ENCODE measurements around the gene CCNA1. TPM values are rescaled to one million over a fixed set of nuclear protein-coding genes. Genes with fewer than 3 reads are reported as not detected.

The CCNA1 gene
- polyA plus RNA-seq, 1 donor from 2014 or later: 13.8 TPM

GRCh38 chr13:36453516-36453915, 21.2 kb downstream of the CCNA1 start:
- no peak for TF ChIP-seq EZH2 (IDR thresholded peaks at IDR 0.05; ENCODE audit: borderline replicate concordance, insufficient read depth, low read length, poor library complexity, severe bottlenecking)
- no peak for TF ChIP-seq POLR2AphosphoS5 (IDR thresholded peaks at IDR 0.05)
- TF ChIP-seq, protein P1, sequence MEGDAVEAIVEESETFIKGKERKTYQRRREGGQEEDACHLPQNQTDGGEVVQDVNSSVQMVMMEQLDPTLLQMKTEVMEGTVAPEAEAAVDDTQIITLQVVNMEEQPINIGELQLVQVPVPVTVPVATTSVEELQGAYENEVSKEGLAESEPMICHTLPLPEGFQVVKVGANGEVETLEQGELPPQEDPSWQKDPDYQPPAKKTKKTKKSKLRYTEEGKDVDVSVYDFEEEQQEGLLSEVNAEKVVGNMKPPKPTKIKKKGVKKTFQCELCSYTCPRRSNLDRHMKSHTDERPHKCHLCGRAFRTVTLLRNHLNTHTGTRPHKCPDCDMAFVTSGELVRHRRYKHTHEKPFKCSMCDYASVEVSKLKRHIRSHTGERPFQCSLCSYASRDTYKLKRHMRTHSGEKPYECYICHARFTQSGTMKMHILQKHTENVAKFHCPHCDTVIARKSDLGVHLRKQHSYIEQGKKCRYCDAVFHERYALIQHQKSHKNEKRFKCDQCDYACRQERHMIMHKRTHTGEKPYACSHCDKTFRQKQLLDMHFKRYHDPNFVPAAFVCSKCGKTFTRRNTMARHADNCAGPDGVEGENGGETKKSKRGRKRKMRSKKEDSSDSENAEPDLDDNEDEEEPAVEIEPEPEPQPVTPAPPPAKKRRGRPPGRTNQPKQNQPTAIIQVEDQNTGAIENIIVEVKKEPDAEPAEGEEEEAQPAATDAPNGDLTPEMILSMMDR (IDR thresholded peaks at IDR 0.05; ENCODE audit: poor library complexity, severe bottlenecking): peak; percentile 81
- peak; percentile 90 for TF ChIP-seq RAD21 (conservative IDR thresholded peaks at IDR 0.05)
- no peak for TF ChIP-seq TAF1 (IDR thresholded peaks at IDR 0.05; ENCODE audit: low read depth)
- peak; percentile 88 for TF ChIP-seq SMC3 (conservative IDR thresholded peaks at IDR 0.05; ENCODE audit: poor library complexity)
- TF ChIP-seq REST (IDR thresholded peaks at IDR 0.05; ENCODE audit: borderline replicate concordance): no peak
- no peak for TF ChIP-seq MXI1 (conservative IDR thresholded peaks at IDR 0.05; ENCODE audit: poor library complexity, severe bottlenecking)
- Histone ChIP-seq H2AFZ (ENCODE audit: low read depth, low read length) (no peak overlapping the region), H3K9ac (ENCODE audit: low read length) (no peak overlapping the region), H3K27me3 (ENCODE audit: insufficient read depth, low read depth, low read length) (no peaks in the 10 kb centered on the region), H3K79me2 (replicated peaks; ENCODE audit: insufficient read depth, low read length) (no peaks in the 10 kb centered on the region), H4K20me1 (ENCODE audit: insufficient read depth) (no peaks in the 10 kb centered on the region), H3K4me2 (ENCODE audit: low read length) (no peak overlapping the region), H3F3A (ENCODE audit: insufficient read depth, low read length, poor library complexity, severe bottlenecking) (no peaks in the 10 kb centered on the region), H3K4me3 (ENCODE audit: low read length) (no peak overlapping the region), H3K9me3 (ENCODE audit: low read length) (no peaks in the 10 kb centered on the region), H3K36me3 (ENCODE audit: insufficient read depth, low read length) (no peaks in the 10 kb centered on the region), H3K9me2 (ENCODE audit: insufficient read depth, low read length) (no peaks in the 10 kb centered on the region), H3K27ac (ENCODE audit: low read length) (no peak overlapping the region)

GRCh38 chr13:36454121-36454520, 21.8 kb downstream of the CCNA1 start:
- no peak overlapping the region for H2AFZ ChIP-seq (ENCODE audit: low read depth, low read length)
- H3K27me3 ChIP-seq (ENCODE audit: insufficient read depth, low read depth, low read length): no peaks in the 10 kb centered on the region
- no peak overlapping the region for H3K4me3 ChIP-seq (ENCODE audit: low read length)
- H3K79me2 ChIP-seq (replicated peaks; ENCODE audit: insufficient read depth, low read length): no peaks in the 10 kb centered on the region
- no peaks in the 10 kb centered on the region for H3F3A ChIP-seq (ENCODE audit: insufficient read depth, low read length, poor library complexity, severe bottlenecking)
- no peak overlapping the region for H3K4me2 ChIP-seq (ENCODE audit: low read length)
- H3K27ac ChIP-seq (ENCODE audit: low read length): no peak overlapping the region
- no peak overlapping the region for H3K9ac ChIP-seq (ENCODE audit: low read length)
- TF ChIP-seq TAF1 (IDR thresholded peaks at IDR 0.05; ENCODE audit: low read depth): no peak
- no peak for TF ChIP-seq POLR2AphosphoS5 (IDR thresholded peaks at IDR 0.05)
- no peak for TF ChIP-seq MXI1 (conservative IDR thresholded peaks at IDR 0.05; ENCODE audit: poor library complexity, severe bottlenecking)
- TF ChIP-seq EP300 (conservative IDR thresholded peaks at IDR 0.05; ENCODE audit: poor library complexity, severe bottlenecking): no peak
- no peak for TF ChIP-seq EZH2 (IDR thresholded peaks at IDR 0.05; ENCODE audit: borderline replicate concordance, insufficient read depth, low read length, poor library complexity, severe bottlenecking)
- TF ChIP-seq, protein P1 (IDR thresholded peaks at IDR 0.05; ENCODE audit: poor library complexity, severe bottlenecking): no peak
- no peak for TF ChIP-seq RAD21 (conservative IDR thresholded peaks at IDR 0.05)
- TF ChIP-seq SMC3 (conservative IDR thresholded peaks at IDR 0.05; ENCODE audit: poor library complexity): no peak
- TF ChIP-seq REST (IDR thresholded peaks at IDR 0.05; ENCODE audit: borderline replicate concordance): no peak
- no peaks in the 10 kb centered on the region for H3K9me2 ChIP-seq (ENCODE audit: insufficient read depth, low read length)
- H3K36me3 ChIP-seq (ENCODE audit: insufficient read depth, low read length): no peaks in the 10 kb centered on the region
- H4K20me1 ChIP-seq (ENCODE audit: insufficient read depth): no peaks in the 10 kb centered on the region
- no peaks in the 10 kb centered on the region for H3K9me3 ChIP-seq (ENCODE audit: low read length)

Measured in neural cell (in vitro differentiated cells).